CD4-positive, alpha-beta T cell treated with Interleukin-4 for 4 hours (primary cell): ENCODE data around the gene UBE2I.

Source experiments
- DNase-seq: peaks from one replicate; pipeline ENCODE4 v3.0.0-alpha.2; 2020

The UBE2I gene

GRCh38 chr16:1330931-1331711 is 21.7 kb downstream of the UBE2I start:
- no peak for DNase-seq

DNA sequence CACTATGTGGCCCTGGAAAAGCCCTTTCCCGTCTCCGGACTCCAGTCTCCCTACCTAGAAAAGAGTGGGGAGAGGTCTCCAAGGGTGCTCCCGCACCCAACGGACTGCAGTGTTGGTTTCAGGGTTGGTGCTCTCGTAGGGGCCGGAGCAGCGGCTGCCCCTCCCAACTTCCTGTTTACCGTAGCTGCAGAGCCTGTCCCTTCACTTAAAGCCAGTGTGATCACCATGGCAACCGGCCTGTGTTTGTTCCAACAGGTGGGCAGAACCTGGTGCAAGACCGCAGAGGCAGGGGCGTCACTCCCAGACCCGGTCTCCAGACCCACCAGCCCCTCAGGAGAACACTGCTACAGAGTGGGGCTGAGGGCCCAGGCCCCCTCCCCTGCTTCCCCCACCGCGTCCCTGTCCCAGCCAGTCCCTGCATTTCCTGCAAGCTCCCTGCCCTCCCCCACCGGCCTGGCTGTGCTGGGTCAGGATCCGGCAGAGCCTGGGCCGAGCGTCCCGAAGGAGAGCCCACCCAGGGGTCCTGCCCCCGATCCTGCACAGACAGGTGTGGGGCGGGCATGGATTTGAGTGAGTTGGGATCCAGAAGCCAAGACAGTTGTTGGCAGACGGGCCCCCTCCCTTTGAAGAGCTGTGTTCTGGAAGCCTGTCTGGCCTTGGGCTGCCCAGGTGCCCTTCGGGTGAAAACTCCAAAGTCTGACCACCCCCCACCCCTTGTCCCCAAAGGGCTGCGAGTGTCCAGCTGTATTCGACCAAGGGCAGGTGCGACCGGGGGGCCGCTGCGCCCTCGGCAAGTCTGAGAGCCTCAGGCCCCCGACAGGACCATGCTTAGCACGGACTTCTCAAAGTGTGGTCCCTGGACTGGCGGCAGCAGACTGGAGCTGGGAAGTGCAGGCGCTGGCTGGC is 22.5 kb downstream of the UBE2I start:
- peak; percentile 83 for DNase-seq

DNA sequence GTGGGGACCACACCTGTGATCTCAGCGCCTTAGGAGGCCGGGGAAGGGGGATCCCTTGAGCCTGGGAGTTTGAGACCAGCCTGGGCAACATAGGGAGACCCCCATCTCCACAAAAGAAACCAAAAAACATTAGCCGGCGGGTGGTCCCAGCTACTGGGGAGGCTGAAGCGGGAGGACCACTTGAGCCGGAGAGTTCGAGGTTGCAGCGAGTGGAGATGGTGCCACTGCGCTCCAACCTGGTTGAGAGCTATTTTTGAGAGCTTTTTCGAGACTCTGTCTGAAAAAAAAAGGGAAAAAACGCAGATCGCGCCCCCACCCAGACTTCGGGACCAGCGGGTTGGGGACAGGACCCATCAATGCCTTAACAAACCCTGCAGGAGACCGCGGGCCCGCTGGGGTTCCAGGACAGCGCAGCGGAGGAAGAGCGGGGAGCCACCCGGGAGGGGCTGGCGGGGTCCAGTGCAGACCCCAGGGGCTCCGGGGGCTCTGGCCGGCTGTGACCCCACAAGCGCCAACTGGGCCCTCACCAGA is 23.2 kb downstream of the UBE2I start:
- no peak for DNase-seq

DNA sequence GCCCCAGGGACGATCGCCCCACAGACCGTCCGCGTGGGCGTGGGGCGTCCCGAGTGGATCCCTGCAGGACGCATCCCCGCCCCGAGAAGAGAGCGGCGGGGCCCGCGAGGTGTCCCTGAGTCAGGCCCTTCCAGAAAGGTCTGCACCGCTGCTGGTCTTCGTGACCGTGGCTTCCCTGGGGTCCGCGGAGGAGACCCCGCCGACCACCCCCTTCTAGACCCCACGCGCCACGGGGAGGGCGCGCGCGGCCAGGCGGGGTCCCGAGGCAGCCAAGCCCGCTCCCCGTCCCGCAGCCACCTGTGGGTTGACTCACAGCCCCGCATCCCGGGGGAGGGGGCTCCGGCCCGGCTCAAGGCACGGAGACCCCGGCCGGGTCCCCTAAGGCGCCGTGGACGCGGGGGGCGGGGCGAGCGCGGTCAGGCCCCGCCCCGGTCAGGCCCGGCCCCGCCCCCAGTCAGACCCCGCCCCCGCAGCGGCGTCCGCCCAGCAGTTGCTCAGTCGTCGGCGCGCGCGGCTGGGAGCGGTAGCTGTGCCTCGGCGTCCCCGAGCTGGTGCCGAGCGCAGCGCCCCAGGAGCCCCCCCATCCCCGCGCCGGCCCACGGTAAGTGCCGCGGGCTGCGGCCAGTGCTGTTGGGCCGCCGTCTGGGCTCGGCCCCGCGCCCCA is 23.8 kb downstream of the UBE2I start, which contains the start of gene BAIAP3:
TSS of gene BAIAP3 (plus strand) at position 497 of the 664 bp plus-strand sequence. CDS start 4,905 bp downstream, outside the sequence.
- no peak for DNase-seq

DNA sequence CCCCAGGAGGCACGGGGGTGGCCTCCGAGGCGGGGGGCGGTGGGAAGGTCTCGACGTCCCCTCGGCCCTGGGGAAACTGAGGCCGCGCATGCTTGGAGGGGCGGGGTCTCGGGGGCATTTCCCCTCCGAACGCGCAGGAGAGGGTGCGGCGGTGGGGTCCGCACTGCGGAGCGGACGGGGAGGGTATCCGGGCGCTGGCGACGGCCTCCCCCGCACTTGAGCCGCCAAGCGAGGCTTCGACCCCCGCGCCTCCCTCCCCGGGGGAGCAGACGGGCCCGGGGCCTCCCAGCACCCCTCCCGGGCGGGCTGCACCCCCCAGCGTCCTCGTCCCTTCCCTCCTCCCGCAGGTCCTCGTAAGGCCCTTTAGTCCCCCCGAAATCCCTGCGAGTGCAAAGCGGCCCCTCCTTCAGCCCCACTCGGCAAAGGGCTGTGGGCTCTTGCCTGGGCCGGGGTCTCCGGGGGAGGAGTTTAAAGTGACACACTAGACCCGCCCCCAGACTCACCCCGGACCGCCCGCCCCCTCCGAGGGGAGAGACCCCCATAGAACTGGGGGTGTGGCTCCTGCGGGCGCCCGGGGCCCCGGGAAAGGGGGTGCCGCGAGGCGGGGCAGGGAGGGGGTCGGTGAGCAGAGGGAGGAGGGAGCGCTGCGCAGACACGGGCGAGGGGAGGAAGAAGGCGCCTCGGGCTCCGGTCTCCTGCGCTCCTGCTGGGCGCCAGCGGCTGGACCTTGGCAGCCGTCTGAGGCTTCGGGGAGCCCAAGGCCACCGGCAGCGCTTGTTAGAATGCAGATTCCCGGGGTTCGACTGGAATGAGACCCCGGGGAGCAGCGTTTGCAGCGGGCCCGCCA is 24.6 kb downstream of the UBE2I start:
- no peak for DNase-seq

DNA sequence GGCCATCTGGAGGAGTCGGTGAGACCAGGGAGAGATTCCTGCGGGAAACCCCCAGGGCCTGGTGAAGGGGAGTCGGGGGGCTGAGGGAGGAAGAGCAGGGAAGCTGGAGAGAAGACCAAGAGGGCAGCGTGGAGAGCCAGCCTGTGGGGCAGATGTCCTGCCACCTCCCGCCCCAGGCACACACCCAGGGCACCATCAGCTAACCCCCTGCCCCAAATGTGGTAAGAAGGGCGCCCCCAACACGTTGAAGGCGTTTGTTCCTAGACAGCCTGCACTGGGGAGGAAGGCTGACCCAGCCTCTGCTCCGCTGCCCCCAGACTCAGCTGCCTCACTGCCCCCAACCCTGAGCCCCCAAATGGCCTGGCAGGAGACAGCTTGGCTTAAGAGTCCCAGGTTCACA is 25.3 kb downstream of the UBE2I start:
- no peak for DNase-seq

DNA sequence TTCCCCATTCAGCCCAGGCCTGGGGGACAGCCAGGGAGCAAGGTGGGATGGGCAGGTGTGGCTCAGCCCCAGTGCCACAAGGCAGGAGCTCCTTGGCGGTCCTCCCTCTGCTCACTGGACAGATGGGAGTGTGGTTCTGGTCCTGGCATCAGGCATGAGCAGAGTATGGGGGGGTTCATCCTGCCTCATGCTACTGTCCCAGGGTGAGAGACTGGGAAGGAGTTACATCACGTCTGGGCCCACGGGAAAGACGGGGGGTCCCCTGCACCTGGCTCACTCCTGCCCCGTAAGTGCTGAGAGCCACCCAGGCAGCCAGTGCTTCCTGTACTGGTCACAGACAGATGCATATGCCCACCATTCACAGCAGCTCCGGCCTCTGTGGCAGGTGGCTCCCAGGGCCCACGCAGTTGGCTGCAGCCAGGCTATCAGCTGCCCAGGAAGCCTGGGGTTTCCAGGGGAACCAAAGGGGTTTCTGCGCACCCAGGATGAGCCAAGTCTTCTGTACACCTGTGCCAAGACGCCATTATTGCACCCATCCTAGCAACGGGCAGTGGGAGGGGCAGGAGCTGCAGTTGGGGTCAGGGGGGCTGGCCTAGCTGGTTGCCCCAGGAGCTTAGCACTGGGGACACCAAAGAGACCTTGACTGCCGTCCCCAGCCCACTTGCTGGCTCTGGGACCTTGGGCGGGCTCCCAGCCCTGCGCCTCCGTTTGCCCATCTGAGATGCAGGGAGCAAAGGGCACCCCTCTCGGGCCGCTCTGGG is 26.0 kb downstream of the UBE2I start:
- DNase-seq: no peak

DNA sequence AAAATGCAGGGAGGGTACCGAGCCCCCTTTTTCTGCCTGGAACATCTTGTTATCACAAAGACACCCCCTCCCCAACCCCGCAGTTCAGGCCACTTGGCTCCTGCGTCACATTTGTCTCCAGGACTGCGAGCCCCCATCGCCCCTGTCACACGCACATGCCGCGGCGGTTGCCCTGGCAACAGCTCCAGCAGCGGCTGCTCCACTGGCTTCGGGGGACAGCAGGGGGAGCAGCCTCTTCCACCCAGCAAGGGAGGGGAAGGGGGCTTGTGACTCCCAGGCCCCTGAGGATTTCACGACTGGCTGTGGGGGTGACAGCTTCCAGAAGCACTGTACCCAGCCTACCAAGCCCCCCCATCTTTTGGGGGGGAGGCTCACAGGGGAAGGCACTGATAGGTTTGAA is 26.6 kb downstream of the UBE2I start:
- DNase-seq: no peak

DNA sequence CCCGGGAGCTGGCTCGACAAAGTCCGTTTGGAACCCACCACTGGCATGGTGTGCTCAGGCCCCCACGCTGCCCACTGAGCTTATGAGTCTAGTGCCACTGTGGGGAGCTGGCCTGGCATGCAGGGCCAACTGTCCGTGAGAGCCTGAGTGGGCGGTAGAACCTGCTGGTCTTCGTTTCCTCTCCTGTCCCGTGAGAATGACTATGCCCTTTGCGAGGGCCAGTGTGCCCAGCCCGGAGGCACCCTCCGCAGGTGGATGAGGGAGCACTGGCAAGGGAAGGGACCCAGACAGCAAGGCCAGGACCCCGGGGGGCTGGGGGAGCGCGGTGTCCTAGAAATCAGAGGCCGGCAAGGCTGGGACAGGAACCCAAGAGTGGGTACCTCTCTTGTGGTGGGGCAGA is 27.2 kb downstream of the UBE2I start:
- no peak for DNase-seq

DNA sequence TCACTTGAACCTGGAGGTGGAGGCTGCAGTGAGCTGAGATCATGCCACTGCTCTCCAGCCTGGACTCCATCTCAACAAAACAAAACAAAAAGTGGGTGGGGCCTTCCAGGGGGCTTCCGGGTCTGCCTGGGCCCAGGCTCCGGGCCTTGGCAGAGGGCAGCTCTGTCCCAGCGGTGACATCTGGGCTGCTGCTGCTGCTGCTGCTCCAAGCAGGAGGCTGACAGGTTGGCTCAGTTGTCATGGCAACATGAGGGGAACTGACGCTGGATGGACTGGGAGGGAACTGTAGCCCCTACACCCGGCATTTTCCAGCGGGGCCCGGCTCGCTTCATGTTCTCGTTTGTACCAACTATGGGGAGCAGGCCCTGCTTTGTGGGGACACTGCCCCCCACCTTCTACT is 28.1 kb downstream of the UBE2I start:
- DNase-seq: no peak

DNA sequence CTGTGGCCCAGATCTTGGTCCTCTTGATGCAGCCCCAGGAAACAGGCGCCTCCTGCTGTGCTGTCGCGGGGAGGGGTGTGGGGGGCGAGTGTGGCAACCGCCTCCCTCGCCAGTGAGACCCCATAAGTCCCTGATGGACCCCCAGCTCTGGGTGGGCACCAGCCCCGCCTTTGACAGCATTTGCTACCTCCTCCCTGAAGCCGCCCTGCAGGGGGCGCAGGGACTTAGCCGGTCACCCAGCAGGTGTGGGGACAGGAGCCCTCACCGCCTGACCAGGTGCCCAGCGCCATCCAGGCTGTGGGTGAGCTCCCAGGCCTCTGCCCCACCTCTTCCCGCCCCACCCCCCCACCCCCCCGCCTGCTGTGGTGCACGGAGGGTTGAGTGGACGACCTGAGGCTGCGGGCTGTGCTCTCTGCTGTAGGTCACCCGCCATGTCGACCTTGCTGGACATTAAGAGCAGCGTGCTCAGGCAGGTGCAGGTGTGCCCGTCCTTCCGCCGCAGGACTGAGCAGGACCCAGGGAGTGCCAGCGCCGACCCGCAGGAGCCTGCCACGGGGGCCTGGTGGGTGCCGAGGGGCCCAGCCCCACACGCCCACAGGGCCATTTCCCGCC is 28.8 kb downstream of the UBE2I start:
- DNase-seq: no peak

DNA sequence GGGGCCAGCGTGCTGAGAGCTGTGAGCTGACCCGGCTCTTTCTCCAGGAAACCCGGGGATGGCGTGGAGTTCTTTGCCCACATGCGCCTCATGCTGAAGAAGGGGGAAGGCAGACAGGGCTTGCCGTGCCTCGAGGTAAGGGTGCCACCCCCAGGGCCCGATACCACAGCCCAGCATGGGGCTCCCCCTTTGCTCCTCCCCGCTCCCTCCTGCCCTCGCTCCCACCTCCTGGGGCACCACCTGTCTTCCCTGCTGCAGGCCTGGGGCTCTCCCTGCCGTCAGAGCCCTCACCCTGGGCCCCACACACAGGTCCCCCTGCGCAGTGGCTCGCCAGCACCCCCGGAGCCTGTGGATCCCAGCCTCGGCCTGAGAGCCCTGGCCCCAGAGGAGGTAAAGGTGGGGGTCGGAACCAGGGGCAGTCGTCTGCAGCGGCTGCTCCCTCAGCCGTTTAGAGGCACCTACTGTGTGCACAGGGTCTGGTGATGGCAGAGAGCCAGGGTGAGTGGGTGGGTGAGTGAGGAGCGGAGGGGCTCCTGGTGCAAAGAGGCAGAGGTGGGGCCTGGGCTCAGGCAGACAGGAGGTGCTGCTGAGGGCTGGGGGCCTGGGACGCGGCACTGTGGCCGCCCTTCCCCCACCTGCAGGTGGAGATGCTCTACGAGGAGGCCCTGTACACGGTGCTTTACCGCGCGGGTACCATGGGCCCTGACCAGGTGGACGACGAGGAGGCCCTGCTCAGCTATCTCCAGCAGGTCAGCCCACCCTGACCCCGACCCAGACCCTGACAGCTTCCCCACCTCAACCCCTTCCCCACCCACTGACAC is 29.6 kb downstream of the UBE2I start:
- DNase-seq: no peak

DNA sequence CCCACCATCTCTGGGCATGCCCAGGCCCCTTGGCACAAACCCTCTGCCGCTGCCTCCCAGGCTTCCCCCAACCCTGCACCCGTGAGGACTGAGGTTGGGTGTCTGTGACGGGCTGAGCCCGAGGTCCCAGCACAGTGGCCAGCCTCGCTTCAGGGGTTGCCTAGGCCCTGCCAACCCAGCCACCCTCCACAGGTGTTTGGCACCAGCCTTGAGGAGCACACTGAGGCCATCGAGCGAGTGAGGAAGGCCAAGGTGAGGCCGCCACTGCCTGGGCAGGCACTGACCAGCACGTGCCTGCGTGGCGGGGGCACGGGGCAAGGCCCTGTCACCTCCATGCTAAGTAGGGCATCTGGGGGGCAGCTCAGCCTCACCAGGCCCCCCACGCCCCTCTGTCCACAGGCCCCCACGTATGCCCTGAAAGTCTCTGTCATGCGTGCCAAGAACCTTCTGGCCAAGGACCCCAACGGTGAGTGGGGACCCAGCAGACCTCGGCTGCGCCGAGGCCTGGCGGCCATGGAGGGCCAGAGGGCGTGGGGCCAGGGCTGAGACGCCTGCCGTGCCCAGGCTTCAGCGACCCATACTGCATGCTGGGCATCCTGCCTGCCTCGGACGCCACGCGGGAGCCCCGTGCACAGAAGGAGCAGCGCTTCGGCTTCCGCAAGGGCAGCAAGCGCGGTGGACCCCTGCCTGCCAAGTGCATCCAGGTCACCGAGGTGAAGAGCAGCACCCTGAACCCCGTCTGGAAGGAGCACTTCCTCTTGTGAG is 31.5 kb downstream of the UBE2I start:
- DNase-seq: no peak

GRCh38 chr16:1341495-1342420 is 32.3 kb downstream of the UBE2I start:
- no peak for DNase-seq

- DNase-seq: peak; percentile 97
Observed at GRCh38 chr16:1342526-1343427, 33.3 kb downstream of the UBE2I start.

- DNase-seq: no peak
Observed at GRCh38 chr16:1343428-1344242, 34.2 kb downstream of the UBE2I start.
